Breast epithelium (tissue), 3 donors: ENCODE data around the gene IL17C.

ENCODE experiments used
- CTCF ChIP-seq, 3 donors: fragments of 450-650 bp; IDR thresholded peaks; one replicate each; pipeline ENCODE4 v1.5.1; 2016 to 2017; ENCODE audit warnings: antibody characterized with exemption in 3 of 3, mild to moderate bottlenecking in 3 of 3, moderate library complexity in 3 of 3
- POLR2A ChIP-seq: fragments of 450-650 bp; IDR thresholded peaks from one replicate; pipeline ENCODE4 v1.6.1; 2016; ENCODE audit warnings: antibody characterized with exemption, mild to moderate bottlenecking, moderate library complexity
- POLR2AphosphoS5 ChIP-seq, 3 donors: sonication (generic); formaldehyde crosslinking; IDR thresholded peaks; one replicate each; pipeline ENCODE4 v1.6.1; 2017; ENCODE audit warnings: antibody characterized with exemption in 3 of 3

DNA sequence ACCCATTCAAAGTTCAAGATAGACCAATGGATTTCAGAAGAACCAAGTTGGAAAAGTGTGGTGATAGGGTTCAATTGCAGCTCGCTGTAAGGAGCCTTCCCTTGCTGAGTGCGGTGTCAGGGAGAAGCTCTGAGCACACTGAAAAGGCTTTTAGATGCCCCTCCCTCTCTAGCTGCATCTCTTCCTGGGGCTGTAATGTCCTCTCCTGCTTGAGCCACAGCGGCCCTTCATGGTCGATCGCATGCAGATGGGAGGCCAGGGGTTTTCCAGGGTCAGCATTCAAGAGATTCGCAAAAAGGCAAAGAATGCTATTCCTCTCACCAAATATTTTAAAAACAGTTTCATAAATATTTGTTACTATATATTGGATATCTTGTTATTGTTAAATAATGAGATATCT, 44.5 kb upstream of the IL17C start:
- TF ChIP-seq CTCF (IDR thresholded peaks at IDR 0.05) (no peak), POLR2AphosphoS5 (IDR thresholded peaks at IDR 0.05) (no peak), POLR2A (no peak)
